D341Med (cell line): Measurements from ENCODE around the gene ACTR1B.
"Not testable (repeated sequence)": the region's sequence is repeated elsewhere in the genome, so short reads cannot be mapped to it uniquely, and the experiment has no call there.

Source experiments
- DNase-seq: peaks from one replicate; pipeline ENCODE4 v3.0.0; 2012; ENCODE audit warnings: low spot score

Gene ACTR1B

GRCh38 chr2:97688062-97688827, 24.4 kb upstream of the ACTR1B start:
- DNase-seq, result no peak

- DNase-seq, result not testable (repeated sequence)
Observed at GRCh38 chr2:97687235-97687634, 23.4 kb upstream of the ACTR1B start.

- DNase-seq, result no peak
Observed at GRCh38 chr2:97678298-97678697, 14.5 kb upstream of the ACTR1B start.

GRCh38 chr2:97677480-97677879, 13.6 kb upstream of the ACTR1B start:
- DNase-seq, result no peak

GRCh38 chr2:97676620-97677019, 12.8 kb upstream of the ACTR1B start:
- DNase-seq, result no peak

- DNase-seq, result no peak
Observed at GRCh38 chr2:97675430-97676113, 11.7 kb upstream of the ACTR1B start.

GRCh38 chr2:97673915-97674283, 10.1 kb upstream of the ACTR1B start:
- no peak for DNase-seq

- DNase-seq, result no peak
Observed at GRCh38 chr2:97673182-97673914, 9.5 kb upstream of the ACTR1B start.

- not testable (repeated sequence) for DNase-seq
Observed at GRCh38 chr2:97672606-97673140, 8.8 kb upstream of the ACTR1B start.

GRCh38 chr2:97671526-97671925, 7.7 kb upstream of the ACTR1B start:
- no peak for DNase-seq

- DNase-seq, result no peak
Observed at GRCh38 chr2:97670471-97670870, 6.6 kb upstream of the ACTR1B start.

- DNase-seq, result no peak
Observed at GRCh38 chr2:97669448-97669847, 5.6 kb upstream of the ACTR1B start, which contains the start of gene C2orf92. TSS of gene C2orf92 (plus strand) at chr2:97669713. CDS start at chr2:97669789, 76 bp downstream.

GRCh38 chr2:97664636-97664970, 759 bp upstream of the ACTR1B start:
- DNase-seq, result no peak

- DNase-seq, result no peak
Observed at GRCh38 chr2:97663626-97663961, 250 bp downstream of the ACTR1B start.

- no peak for DNase-seq
Observed at GRCh38 chr2:97662895-97663625, 784 bp downstream of the ACTR1B start.

- no peak for DNase-seq
Observed at GRCh38 chr2:97662386-97662894, 1.4 kb downstream of the ACTR1B start.

GRCh38 chr2:97661927-97662326, 1.9 kb downstream of the ACTR1B start:
- DNase-seq, result no peak

- DNase-seq, result no peak
Observed at GRCh38 chr2:97660775-97661389, 3.0 kb downstream of the ACTR1B start.

GRCh38 chr2:97660044-97660774, 3.6 kb downstream of the ACTR1B start:
- no peak for DNase-seq

GRCh38 chr2:97659256-97660043, 4.4 kb downstream of the ACTR1B start:
- DNase-seq, result no peak
